Iris pigment epithelial cell (primary cell): ENCODE results near the gene CNBP.
"Not testable (repeated sequence)": the region's sequence is repeated elsewhere in the genome, so short reads cannot be mapped to it uniquely, and the experiment has no call there.

Experiments used
- DNase-seq: peaks from one replicate; pipeline ENCODE4 v3.0.0-alpha.2; 2011; ENCODE audit warnings: low read depth

CNBP gene

DNA sequence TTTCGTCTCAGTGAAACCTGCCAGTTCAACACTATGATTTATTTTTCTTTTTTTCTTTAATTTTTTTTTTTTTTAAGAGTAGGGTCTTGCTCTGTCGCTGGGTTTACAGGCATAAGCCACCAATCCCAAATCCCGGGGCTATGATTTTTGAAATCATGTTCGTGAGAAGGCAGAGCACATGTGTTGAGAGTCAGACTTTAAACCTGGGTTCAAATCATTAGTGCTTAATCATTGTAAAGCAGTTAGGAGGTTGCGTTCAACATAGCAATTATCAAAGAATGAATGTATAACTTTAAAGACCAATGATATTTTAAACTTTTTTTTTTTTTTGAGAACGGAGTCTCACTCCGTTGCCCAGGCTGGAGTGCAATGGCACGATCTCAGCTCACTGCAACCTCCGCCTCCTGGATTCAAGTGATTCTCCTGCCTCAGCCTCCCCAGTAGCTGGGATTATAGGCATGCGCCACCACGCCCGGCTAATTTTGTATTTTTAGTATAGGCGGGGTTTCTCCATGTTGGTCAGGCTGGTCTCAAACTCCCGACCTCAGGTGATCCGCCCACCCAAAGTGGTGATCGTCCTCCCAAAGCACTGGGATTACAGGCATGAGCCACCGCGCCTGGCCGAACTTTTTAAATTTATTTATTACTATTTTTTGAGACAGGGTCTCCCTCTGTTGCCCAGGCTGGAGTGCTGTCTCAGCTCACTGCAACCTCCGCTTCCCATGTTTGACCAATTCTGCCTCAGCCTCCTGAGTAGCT is 1.3 kb upstream of the CNBP start:
- not testable (repeated sequence) for DNase-seq

DNA sequence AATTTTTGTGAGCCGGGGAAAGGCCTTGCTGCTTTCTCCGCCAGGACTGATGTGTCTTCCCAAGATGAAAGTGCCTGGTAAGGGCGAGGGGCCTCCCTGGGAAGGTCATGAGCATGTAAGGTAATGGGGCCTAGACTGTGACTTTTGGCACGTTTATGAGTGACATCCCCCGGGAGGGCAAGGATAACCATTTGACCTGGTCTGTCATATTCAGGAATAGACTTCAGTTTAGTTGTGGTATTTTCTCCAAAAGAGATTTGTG is 631 bp upstream of the CNBP start:
- no peak for DNase-seq

DNA sequence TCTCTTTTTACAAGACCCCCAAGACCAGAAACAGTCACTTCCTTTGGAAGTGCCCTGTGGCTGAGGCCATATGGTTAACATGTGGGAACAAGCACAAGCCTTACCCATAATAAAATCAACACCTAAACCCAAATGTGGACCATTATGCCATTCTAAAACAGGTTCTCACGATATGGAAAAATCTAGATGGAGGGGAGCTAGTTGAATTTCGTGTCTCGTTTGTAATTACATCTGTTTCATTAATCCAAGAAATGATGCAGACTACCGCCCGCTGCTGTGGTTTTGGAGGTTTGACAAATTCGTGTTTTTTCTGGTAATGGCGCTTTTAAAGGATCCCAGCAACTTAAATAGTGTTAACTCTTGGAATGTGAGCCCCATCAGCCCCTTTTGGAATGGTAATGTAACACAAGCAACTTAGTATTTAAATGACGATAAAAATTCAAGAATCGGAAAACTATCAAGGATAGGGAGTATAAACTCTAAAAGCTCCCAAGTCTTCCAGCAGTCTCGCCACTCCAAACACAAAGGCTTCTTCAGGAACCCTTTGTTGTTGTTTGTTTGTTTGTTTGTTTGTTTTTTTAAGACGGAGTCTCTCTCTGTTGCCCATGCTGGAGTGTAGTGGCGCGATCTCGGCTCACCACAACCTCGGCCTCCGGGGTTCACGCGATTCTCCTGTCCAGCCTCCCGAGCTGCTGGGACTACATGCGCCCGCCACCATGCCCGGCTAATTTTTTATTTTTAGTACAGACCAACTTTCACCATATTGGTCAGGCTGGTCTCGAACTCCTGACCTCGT is 1.1 kb downstream of the CNBP start:
- no peak for DNase-seq

DNA sequence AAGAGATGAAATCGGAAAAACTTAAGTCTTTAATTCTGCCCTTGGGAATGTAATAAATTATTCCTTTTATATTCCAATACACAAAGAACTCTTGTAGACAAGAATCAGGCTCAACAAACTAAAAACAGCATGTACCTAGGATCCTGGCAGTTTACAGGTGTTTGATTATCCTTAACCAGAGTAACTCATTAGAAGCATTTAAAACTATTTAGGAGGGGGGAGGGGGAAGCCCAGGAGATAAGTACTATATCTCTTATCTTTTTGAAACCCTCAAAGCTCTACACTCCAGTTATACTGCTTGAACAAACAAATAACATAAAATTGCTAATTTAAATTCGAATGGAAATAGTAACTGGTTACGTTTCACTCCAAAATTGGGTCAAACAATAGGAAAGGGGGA is 1.9 kb downstream of the CNBP start:
- no peak for DNase-seq

DNA sequence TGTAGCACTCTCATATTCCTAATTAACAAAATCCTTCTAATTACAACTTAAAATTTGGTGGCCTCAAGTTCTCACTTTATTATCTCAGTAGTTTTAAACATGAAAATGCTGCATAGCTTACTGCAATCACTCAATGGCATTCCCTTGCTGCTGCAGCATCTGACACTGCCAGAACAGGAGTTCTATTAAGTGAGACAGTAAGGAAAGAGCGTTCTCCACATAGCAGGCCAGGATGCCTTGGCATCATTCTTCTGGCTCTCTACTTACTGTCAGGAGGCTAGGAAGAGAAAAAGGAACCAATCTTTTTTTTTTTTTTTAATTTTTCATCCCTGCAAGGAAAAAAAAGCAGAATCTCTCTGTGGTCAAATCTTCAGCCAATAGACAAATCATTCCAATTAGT is 3.2 kb downstream of the CNBP start:
- no peak for DNase-seq

DNA sequence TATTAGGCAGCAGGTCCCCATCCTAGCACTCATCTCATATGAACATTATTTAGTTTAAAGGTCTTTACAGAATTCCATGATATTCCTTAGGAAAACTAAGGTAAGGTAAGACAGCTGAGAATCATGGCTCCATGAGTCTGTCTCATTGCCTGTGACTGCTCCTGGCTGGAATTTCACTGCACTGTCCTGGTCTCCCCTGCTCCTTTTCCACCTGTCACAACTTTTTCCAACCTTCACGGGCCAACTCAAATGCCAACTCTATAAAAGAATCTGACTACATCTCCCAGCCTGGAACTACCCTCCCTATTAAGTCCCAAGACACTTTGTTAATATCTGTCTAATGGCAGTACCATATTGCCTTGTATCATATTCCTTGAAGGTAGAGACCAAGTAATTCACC is 7.6 kb downstream of the CNBP start:
- no peak for DNase-seq

DNA sequence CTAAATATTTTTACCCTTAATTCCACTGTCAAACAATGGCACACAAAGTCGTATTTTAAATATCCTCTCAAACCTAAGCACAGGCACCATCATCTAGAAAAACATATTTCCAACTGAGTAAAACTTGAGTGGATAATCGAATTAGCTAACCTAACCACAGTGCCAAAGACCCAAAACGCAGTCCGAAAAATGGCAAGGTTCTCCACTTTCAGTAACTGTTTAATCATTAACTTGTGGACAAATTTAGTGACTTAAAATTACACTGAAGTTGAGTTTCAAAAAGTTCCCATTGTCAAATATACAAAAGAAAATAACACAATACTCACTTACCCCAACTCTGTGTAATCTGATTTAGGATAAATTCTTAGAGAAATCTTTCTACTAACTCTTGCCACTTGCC is 10.0 kb downstream of the CNBP start:
- DNase-seq: no peak

DNA sequence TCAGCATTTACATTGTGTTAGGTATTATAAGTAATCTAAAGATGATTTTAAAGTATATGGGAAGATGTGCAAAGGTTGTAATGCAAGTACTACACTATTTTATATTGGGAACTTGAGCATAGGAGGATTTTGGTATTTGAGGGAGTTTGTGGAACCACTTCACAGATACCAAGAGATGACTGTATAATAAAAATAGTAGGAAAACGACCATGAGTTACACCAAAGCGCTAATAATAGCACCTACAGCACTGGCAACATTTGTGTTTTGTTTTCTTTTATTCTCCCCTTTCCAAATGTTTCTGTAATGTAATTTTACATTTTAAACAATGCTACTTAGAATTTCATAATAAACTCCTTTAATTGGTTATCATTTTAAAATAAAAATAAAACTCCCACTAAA is 10.5 kb downstream of the CNBP start:
- no peak for DNase-seq

DNA sequence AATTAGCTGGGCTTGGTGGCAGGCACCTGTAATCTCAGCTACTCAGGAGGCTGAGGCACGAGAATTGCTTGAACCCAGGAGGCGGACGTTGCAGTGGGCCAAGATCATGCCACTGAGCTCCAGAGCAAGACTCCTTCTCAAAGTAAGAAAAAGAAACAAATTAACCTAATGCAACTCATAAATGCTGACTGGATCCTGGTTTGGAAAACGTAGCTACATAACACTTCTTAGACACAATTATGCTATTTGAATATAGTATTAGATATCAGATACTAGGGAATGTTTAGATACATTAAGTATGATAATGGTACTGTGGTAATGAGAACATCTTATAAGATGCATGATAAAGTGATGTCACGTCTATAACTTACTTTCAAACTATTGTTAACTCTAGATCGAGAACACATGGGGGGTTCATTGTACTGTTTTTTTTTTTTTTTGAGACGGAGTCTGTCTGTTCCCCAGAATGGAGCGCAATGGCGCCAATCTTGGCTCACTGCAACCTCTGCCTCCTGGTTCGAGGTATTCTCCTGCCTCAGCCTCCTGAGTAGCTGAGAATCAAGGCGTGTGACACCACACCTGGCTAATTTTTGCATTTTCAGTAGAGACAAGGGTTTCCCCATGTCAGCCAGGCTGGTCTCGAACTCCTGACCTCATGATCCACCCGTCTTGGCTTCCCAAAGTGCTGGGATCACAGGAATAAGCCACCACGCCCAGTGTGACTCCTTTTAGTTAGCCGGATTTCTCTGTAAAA is 16.9 kb downstream of the CNBP start:
- DNase-seq: no peak

DNA sequence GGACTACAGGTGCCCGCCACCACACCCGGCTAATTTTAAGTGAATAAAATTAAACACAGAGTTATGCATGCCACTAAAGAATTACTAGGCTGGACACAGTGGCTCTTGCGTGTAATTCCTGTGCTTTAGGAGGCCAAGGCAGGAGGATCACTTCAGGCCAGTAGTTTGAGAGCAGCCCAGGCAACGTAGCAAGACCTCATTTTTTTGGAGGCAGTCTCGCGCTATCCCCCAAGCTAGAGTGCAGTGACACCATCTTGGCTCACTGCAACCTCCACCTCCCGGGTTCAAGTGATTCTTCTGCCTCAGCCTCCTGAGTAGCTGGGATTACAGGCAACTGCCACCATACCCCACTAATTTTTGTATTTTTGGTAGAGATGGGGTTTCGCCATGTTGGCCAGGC is 18.1 kb downstream of the CNBP start:
- not testable (repeated sequence) for DNase-seq

DNA sequence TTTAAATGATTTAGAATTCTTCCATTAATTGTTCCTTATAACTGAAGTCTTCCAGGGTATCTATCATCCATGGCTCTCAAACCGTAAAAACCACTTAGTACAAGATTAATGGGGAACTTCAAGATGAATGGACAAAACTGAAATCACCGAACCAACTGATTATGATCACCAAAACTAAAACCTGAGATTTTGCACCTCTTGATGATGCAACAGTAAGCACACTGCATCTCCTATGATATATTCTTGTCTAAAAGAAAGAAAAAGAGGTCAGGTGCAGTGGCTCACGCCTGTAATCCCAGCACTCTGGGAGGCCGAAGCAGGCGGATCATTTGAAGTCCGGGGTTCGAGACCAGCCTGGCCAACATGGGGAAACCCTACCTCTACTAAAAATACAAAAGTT is 19.2 kb downstream of the CNBP start:
- DNase-seq: no peak

DNA sequence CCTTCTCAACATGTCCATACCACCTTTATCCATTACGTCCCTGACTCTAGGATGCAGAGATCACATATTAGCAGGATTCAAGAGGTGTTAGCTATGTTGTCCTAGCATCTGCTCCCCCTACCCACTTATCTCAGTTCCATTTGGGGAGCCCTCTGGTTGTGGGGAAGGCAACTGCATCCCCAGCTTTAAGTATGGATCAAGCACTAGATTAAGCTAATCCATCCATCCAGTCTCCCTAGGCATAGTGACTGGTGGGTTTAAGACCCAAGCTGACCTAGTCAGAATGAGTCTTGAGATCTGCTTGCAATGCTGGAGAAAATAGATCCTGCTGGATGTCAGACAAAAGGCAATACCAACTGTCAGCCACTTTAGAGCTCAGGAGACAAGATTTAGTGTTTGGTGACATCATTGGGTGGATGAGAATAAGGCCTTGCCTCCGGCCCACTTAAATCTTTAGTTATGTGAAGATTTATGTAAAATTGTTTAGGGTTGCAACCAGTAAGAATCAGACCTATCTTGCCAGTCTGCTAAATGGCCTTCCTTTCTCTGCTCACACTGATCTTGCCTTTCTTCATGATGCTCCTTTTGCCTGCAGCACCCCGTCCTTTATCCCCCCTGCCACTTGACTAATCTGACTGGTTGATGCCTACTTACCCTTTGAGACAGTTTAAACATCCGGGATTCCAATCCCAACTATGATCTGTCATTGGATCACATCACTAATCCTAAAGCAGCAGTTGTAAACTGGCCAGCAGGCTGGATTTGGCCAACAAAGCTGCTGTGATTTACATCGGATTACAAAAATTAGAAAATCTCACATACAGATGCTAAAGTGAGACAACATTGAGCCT is 20.7 kb downstream of the CNBP start:
- DNase-seq: no peak

DNA sequence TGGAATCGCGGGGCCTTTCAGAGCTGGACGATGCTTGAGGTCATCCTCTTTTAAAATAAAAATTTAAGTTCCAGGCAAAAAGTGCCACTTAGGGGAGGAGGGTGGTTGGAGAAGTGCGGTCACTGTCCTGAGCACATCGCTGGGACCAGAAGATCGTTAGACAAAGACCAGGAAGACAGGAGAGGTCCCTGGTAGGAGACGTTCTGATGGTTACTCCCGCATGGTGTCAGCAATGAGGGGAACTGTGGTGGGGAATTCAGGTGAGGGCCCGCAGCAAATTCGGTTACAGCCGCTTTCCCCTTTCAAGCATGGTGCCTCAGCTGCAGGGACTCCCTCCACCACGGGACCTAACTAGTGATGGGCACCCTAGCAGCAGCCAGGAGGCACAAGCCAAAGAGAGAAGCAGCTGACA is 21.8 kb downstream of the CNBP start:
- DNase-seq: peak; percentile 19

DNA sequence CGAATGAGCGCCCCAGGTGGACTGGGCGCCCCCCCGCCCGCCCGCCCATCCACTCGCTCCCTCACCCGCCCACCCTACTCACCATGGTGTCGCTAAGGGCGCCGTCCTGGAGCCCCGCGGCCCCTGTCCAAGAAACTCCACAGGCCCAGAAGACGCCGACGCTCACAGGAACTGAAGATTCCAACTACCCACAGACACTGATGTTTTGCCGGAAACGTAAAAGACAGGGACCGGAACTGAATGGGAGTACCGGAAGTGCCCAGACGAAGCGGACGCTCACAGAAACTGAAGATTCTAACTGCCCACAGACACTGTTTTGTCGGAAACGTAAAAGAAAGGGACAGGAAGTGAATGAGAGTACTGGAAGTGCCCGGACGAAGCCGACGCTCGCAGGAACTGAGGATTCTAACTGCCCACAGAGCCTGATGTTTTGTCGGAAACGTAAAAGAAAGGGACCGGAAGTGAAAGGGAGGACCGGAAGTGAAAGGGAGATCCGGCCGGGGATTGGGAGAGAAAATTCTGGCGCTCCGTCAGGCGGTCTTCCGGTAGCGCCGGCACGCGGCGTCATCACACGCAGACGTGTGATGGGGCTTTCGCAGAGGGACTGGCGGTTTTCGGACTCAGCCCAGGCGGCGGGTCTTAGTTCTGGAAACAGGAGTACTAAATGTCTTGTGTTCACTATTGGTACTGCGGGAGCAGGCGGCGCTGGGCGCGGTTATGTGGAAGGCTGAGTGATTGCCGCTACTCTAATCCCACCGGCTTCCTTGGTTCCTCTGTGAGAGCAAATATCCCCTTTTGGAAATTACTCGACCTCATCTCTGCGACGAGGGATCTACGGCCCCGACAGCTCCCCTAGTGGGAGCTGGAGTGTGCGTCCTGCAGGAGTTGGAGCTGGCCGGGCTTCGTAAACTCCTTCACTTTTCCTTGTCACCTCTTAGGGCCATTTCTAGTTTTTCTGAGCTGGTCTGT is 22.5 kb downstream of the CNBP start, which contains the start of gene ISY1:
Gene ISY1 (minus strand): TSS at position 173 of the 969 bp plus-strand sequence. CDS start 88 bp downstream, at position 85.
- DNase-seq: peak; percentile 96

DNA sequence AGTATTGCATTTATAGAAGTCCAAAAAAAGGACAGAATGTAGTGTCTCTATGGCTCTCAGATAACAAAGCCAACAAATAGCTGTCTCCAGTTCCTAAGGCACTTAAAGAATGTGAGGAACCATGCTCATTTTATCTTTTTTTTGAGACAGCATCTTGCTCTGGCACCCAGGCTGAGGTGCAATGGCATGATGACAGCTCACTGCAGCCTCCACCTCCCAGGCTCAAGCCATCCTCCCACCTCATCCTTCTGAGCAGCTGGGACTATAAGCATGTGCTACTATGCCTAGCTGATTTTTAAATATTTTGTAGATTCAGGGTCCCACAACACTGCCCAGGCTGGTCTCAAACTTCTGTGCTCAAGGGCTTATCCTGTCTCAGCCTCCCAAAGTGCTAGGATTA is 38.9 kb downstream of the CNBP start:
- no peak for DNase-seq

DNA sequence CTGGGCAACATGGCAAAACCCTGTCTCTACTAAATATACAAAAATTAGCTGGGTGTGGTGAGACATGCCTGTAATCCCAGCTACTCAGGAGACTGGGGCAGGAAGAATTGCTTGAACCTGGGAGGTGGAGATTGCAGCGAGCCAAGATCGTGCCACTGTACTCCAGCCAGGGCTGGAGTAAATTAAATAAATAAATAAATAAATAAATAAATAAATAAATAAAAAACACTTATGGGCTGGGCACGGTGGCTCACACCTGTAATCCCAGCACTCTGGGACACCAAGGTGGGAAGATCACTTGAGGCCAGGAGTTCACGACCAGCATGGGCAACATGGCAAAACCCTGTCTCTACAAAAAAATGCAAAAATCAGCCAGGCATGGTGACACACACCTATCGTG is 42.7 kb downstream of the CNBP start:
- DNase-seq: not testable (repeated sequence)

DNA sequence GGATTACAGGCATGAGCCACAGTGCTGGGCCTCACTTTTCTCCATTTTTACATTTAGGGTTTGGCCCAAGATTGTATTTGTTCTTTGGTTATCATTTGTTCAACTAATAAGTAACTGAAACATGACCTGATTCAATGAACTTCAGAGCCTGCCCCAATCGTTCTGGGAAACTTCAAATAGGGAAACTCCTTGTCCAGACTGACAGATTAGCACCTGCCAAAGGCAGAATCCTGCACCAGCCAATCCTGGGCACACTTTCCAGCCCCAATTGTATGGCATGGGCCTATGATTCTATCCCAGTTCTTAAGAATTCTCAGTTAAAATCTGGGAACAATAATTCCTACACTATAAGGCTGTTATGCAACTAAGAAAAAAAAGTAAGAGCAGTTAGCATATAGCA is 43.8 kb downstream of the CNBP start:
- no peak for DNase-seq

DNA sequence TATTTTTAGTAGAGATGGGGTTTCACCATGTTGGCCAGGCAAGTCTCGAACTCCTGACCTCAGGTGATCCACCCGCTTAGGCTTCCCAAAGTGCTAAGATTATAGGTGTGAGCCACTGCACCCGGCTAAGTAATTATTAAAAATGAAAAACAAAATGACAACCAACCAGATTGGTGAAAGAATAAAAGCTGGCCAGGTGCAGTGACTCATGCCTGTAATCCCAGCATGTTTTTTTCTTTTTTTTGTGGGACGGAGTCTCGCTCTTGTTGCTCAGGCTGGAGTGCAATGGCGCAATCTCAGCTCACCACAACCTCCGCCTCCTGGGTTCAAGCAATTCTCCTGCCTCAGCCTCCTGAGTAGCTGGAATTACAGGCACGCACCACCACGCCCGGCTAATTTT is 47.4 kb downstream of the CNBP start:
- DNase-seq: not testable (repeated sequence)

DNA sequence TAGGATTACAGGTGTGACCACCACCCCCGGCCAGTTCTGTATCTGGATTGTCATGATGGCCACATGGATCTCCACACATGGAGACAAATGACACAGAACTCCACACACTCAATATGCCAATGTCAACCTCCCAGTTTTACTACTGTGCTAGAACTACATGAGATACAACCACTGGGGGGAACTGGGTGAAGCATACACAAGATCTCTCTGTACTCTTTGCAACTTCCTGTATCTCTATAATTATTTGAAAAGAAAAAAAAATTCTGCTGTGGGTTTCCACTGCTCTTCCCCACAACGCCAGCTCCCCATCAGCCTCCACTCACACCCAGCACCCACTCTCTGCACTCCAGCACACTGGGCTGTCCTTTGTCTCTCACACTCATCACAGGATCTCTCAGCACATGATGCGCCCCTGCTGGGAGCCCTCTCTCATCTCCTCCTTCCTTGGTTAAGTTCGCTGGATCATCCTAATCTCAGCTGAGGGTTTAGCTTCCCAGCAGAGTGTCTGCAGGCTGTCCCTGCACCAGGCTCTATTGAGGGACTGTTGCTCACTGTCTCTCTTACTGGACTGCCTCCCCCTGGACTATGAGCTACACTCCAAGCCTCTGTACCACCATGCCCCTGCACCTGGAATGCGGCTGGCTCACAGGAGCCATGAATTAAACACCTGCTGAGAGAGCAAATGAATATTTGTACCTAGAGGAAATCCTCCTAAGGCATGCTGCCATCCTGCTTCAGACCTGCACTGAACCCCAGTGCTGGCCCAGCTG is 51.4 kb downstream of the CNBP start:
- DNase-seq: no peak

DNA sequence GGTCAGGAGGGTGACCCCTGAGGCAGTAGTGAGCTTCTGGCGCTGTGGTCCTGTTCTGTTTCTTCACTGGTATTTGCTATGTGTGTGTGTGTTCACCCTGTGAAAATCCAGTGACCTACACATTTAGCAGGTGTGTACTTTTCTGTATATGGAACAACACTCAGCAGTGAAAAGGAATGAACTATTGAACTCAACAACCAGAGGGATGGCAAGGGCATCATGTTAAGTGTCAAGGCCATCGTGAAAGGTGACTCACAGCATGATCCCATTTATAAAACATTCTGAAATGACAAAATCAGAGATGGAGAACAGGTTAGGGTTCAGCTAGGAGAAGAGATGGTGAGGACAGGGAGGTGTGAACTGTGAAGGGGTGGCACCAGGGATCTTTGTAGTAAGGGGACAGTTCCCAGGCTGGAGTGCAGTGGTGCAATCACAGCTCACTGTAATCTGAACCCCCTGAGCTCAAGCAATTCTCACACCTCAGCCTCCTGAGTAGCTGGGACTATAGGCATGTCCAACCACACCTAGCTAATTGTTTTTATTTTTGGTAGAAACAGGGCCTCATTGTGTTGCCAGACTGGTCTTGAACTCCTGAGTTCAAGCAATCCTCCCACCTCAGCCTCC is 52.1 kb downstream of the CNBP start:
- no peak for DNase-seq
